ENCODE measurements around the gene SYCP2.

SYCP2 gene

GRCh38 chr20:59824711-59825562 lies 108.5 kb downstream of the SYCP2 start:
- DNase-seq (ENCODE audit: insufficient read length) (no peak), FAIRE-seq (no peak)
- TF ChIP-seq POLR2AphosphoS5 (IDR thresholded peaks at IDR 0.05; ENCODE audit: low read depth, low read length): no peak
- TF ChIP-seq TAF1 (IDR thresholded peaks at IDR 0.05; ENCODE audit: borderline replicate concordance, low read depth, low read length): no peak
- TF ChIP-seq POLR2A (IDR thresholded peaks at IDR 0.05; ENCODE audit: low read depth, low read length): no peak

- FAIRE-seq (no peak), DNase-seq (ENCODE audit: insufficient read length) (no peak)
- TF ChIP-seq TAF1 (IDR thresholded peaks at IDR 0.05; ENCODE audit: borderline replicate concordance, low read depth, low read length): no peak
- TF ChIP-seq POLR2AphosphoS5 (IDR thresholded peaks at IDR 0.05; ENCODE audit: low read depth, low read length): no peak
- TF ChIP-seq POLR2A (IDR thresholded peaks at IDR 0.05; ENCODE audit: low read depth, low read length): no peak
Measured at GRCh38 chr20:59823491-59824259, 109.8 kb downstream of the SYCP2 start.

- FAIRE-seq (no peak), DNase-seq (ENCODE audit: insufficient read length) (no peak)
- TF ChIP-seq POLR2AphosphoS5 (IDR thresholded peaks at IDR 0.05; ENCODE audit: low read depth, low read length): no peak
- TF ChIP-seq TAF1 (IDR thresholded peaks at IDR 0.05; ENCODE audit: borderline replicate concordance, low read depth, low read length): no peak
- no peak for TF ChIP-seq POLR2A (IDR thresholded peaks at IDR 0.05; ENCODE audit: low read depth, low read length)
Measured at GRCh38 chr20:59823030-59823423, 110.4 kb downstream of the SYCP2 start.

- TF ChIP-seq POLR2AphosphoS5 (IDR thresholded peaks at IDR 0.05; ENCODE audit: low read depth, low read length) (no peak), TAF1 (IDR thresholded peaks at IDR 0.05; ENCODE audit: borderline replicate concordance, low read depth, low read length) (no peak), POLR2A (IDR thresholded peaks at IDR 0.05; ENCODE audit: low read depth, low read length) (no peak)
- DNase-seq (ENCODE audit: insufficient read length) (no peak), FAIRE-seq (no peak)
Measured at GRCh38 chr20:59822291-59823029, 111.0 kb downstream of the SYCP2 start.

- no peak for TF ChIP-seq POLR2AphosphoS5 (IDR thresholded peaks at IDR 0.05; ENCODE audit: low read depth, low read length)
- TF ChIP-seq POLR2A (IDR thresholded peaks at IDR 0.05; ENCODE audit: low read depth, low read length): no peak
- TF ChIP-seq TAF1 (IDR thresholded peaks at IDR 0.05; ENCODE audit: borderline replicate concordance, low read depth, low read length): no peak
- DNase-seq (ENCODE audit: insufficient read length) (no peak), FAIRE-seq (no peak)
Measured at GRCh38 chr20:59821788-59822187, 111.6 kb downstream of the SYCP2 start.

- no peak for FAIRE-seq
Measured at GRCh38 chr20:59821201-59821600, 112.2 kb downstream of the SYCP2 start.

GRCh38 chr20:59820204-59821041 lies 113.0 kb downstream of the SYCP2 start:
- DNase-seq (ENCODE audit: insufficient read length) (no peak), FAIRE-seq (no peak)
- no peak for TF ChIP-seq POLR2AphosphoS5 (IDR thresholded peaks at IDR 0.05; ENCODE audit: low read depth, low read length)
- no peak for TF ChIP-seq TAF1 (IDR thresholded peaks at IDR 0.05; ENCODE audit: borderline replicate concordance, low read depth, low read length)
- no peak for TF ChIP-seq POLR2A (IDR thresholded peaks at IDR 0.05; ENCODE audit: low read depth, low read length)

More at GRCh38 chr20:59821201-59821600, 112.2 kb downstream of the SYCP2 start:
- TF ChIP-seq POLR2AphosphoS5 (IDR thresholded peaks at IDR 0.05; ENCODE audit: low read depth, low read length): no peak
- no peak for TF ChIP-seq TAF1 (IDR thresholded peaks at IDR 0.05; ENCODE audit: borderline replicate concordance, low read depth, low read length)
- TF ChIP-seq POLR2A (IDR thresholded peaks at IDR 0.05; ENCODE audit: low read depth, low read length): no peak
- no peak for DNase-seq (ENCODE audit: insufficient read length)

- TF ChIP-seq TAF1 (IDR thresholded peaks at IDR 0.05; ENCODE audit: borderline replicate concordance, low read depth, low read length) (no peak), POLR2A (IDR thresholded peaks at IDR 0.05; ENCODE audit: low read depth, low read length) (no peak), POLR2AphosphoS5 (IDR thresholded peaks at IDR 0.05; ENCODE audit: low read depth, low read length) (no peak)
- DNase-seq (ENCODE audit: insufficient read length): no peak
- no peak for FAIRE-seq
Measured at GRCh38 chr20:59819496-59820203, 113.8 kb downstream of the SYCP2 start.

GRCh38 chr20:59818911-59819310 lies 114.5 kb downstream of the SYCP2 start:
- DNase-seq (ENCODE audit: insufficient read length) (no peak), FAIRE-seq (no peak)
- TF ChIP-seq TAF1 (IDR thresholded peaks at IDR 0.05; ENCODE audit: borderline replicate concordance, low read depth, low read length): no peak
- no peak for TF ChIP-seq POLR2AphosphoS5 (IDR thresholded peaks at IDR 0.05; ENCODE audit: low read depth, low read length)
- TF ChIP-seq POLR2A (IDR thresholded peaks at IDR 0.05; ENCODE audit: low read depth, low read length): no peak

All from GM12892 (cell line).